ENCODE measurements around the gene CROCC.

CROCC gene

DNA sequence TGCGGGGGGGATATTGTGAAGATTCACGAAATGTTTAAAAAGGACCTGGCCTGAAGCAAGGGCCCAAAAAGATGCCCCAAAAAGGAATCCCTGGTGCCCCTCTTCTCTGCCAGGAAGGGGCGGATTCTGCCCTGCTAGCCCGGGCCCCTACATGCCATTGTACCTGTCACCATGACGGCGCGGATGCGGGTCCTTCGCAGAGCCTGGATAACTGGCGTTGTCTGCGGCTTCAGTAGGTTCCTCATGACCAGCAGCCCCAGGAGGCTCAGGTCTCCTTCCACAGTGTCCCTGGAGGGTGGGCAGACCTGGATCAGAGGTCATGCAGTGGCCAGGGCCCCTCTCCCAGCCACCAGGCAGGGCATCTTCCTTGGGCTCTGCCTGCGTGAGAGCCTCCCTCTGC is 69.8 kb downstream of the CROCC start:
- no peak for DNase-seq

DNA sequence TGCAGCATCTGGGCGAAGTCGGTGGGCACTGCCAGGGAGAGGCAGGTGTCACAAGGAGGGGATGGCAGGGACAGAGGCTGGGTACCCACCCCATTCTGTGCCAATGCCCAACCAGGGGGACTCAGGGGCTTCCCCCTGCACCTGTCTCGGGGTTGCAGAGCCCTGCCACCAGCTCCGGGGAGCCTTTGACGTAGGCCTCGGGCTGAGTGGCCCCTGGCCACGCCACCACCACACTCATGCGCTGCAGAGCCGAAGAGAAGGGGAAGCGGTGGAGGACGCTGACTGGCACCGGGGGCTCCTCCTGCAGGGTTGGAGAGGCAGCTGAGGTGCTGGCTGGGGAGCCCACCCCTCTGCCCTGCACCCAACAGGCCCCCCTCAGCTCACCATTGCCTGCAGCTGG is 70.4 kb downstream of the CROCC start:
- DNase-seq = no peak

DNA sequence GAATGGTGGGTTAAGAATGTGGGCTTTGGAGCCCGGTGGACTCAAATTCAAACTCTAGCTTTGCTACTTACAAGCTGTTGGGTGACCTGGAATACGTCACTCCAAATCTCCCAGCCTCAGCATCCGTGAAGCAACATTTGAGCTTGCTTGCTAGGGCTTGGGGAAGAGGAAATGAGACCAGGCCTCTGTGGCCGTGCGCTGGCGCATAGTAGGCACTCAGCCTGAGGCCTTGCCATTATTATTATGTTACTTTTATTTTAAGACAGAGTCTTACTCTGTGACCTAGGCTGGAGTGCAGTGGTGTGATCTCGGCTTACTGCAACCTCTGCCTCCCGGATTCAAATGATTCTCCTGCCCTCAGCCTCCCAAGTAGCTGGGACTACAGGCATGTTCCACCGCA is 70.9 kb downstream of the CROCC start:
- no peak for DNase-seq

DNA sequence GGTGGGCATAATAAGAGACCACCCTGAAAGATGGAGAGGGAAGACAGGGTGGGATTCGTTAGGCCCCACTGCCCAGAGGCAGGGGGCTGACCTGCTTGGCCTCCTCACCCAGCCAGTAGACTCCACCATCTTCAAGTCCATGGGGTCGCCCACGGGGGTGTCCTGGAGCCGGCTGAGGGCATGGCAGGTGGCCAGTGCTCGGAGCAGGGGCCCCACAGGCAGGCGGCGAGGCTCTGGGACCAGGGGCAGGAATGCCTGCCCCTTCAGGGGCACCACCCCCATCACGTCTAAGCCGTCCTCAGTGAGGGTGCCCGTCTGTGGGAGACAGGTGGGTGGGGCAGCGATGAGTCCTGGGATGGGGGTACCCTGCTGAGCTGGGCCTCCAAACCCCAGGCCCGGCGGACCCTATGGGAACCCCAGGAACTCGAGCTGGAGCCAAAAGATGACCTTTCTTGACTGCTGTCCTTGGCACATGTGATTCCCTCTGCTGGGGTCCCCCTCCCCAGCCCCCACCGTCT is 71.8 kb downstream of the CROCC start:
- DNase-seq = no peak

DNA sequence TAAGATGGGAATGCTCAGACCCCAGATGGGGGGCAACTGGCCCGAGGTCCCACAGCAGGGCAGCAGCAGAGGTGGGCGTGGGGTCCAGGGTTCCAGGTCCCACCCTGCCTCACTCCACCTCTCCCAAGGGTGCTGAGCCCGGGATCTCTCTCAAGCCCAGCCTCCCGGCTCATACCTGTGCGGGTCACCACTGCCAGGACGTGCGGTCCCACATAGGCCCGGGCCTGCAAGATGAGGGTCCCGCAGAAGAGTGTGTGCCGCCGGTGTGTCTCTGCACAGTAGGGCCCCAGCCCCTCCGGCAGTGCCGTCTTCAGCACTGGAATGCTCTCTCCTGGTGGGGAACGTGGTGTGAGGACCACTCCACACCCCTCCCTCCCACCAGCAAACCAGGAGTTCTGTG is 75.1 kb downstream of the CROCC start:
- no peak for DNase-seq

DNA sequence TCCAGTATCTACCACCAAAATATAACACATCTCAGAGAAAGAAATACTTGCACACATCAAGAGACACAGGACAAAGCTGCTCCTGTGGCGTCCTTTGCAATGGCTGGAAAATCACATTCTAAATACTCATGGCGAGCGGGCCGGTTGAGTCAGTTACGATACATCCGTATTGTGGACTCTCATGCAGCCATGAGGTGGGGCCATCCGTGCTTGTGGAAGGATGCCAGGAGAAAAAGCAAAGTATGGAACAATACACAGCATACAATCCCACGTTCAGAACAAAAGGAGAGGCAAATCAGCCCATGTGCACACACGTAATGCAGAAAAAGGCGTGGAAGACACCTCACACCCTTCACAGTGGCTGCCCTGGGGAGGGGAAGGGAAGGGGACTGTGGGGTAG is 76.9 kb downstream of the CROCC start:
- no peak for DNase-seq

DNA sequence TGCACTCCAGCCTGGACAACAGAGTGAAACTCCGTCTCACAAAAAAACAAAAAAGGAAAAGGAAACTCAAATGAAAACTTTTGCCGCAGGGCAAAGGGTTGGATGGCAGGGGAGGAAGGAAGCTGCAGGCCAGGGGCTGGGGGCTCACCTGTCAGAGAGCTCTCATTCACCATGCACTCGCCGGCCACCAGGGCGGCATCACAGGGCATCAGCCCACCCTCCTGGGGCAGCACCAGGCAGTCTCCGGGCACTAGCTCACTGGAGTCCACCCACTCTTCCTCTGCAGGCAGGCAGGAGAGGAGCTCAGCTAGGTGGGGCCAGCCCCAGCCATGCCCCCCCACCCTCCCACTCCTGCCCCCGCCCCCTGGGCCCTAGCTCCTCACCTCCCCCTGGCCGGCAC is 78.1 kb downstream of the CROCC start:
- DNase-seq = no peak

DNA sequence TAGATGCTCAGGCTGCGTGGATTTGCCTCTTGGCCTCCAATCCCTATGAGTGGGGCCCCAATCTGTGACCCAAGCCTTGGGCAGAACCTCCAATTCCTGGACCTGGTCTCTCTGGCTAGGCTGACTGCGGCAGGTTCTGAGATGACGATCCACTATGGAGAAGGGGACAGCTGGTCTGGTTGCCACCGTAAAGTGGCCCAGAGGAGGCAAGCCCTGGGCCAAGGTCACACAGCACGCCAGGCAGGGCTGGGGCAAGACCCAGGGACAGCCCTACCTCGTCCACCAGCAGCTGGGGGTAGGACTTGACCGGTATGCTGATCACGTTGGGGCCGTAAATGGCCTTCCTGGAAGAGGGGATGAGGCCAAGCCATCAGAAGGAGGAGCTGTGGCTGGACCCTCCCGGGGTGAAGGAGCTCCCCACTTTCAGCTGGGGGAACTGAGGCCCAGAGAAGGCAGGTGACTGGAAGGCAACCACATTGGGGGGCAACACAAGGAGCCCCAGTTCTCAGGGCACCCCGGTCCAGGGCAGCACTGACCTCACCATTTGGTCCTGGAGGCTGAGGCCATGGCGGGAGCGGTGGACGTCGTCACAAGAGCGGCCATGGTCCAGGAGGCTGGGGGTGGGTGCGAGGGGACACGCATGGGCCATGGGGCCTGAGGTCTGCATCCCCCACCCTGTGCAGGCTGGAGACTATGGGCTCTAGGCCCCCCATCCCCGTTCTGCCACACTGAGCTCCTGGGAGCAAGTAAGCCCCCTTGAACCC is 80.2 kb downstream of the CROCC start:
- DNase-seq = no peak

DNA sequence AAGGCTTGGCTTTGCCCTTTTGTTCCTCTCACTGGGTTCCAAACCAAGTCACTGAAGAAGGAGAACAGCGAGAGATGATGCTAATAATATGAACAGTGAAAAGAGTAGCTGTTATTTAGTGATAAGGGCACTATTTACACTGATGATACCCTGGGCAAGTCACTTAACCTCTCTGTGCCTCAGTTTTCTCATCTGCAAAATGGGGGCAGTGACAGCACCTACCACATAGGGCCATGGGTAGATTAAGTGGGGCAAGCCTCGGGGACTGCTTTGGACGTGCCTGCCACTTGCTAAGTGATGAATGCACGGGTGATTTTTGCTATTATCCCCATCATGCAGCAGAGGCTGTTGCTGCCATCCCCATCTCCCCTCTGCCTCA is 80.8 kb downstream of the CROCC start:
- no peak for DNase-seq

DNA sequence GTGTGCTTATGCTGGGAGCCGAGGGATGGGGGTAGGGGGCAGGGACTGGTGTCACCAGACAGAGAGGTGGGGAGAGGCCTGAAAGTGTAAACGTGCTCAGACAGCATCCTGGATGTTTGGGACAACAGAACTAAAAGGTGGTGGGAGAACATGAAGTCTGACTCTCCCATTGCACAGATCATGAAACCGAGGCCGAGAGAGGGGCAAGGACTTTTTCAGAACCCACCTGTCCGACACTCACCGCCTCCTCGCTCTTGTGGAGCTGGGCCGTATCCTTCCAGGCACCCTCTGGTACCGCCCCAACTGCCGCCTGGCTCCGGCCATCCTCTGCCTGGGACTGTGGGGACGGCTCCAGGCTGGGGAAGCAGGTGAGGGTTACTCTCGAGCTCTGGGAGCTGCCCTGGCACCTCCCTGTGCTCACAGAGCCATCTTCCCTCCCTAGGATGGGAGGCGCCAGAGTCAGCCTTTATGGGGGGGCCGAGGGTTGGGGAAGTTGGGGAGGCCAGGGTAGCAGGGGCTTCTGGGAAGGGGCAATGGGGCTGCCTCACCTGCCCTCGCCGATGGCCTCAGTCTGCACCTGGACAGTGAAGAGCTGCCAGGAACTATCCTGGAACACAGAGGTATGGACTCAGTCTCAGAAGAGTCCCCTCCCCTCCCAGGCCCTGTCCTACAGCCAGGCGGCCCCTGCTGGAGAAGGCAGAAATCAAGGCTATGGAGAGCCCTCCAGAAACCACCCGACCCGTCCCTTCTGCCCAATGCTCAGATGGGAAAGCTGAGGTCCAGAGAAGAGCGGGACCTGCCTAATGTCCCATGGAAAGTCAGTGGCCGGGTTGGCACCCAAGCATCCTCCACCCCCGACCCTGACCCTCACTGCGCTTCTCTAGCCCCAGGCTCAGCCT is 83.0 kb downstream of the CROCC start:
- no peak for DNase-seq

DNA sequence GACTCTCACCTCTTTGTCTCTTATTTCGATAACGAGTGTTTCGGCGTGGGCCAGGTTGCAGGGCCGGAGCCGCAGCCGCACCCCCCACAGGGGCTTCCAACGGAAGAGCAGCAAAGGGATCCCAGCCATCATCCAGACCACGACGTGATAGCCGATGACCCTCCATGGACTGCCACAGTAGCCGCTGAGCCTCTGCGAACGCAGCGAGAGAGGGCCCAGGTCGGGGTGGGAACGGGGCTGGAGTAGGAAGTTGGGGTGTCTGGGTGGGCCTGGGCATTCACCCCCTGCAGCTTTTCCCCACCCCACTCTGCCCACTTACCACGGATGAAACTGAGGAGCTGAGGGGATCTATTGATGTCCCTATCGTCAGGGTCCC is 83.6 kb downstream of the CROCC start:
- no peak for DNase-seq

DNA sequence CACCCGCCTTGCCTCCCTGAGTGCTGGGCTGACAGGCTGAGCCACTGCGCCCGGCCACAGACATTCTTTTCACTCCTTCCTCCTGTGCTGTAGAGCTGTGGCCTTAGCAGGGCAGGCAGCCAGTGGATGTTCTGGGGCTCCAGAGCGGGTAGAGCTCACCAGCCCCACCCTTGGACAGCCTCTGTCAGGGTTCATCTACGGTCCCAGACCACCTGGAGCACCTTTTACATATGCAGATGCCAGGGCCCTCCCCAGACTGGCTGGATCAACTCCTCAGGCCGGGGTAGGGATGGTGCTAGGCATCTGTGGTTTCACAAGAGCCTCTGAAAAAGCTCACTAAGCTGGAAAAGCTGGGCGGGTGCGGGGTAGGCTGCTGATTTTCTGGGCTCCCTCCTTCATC is 85.4 kb downstream of the CROCC start:
- DNase-seq = no peak

DNA sequence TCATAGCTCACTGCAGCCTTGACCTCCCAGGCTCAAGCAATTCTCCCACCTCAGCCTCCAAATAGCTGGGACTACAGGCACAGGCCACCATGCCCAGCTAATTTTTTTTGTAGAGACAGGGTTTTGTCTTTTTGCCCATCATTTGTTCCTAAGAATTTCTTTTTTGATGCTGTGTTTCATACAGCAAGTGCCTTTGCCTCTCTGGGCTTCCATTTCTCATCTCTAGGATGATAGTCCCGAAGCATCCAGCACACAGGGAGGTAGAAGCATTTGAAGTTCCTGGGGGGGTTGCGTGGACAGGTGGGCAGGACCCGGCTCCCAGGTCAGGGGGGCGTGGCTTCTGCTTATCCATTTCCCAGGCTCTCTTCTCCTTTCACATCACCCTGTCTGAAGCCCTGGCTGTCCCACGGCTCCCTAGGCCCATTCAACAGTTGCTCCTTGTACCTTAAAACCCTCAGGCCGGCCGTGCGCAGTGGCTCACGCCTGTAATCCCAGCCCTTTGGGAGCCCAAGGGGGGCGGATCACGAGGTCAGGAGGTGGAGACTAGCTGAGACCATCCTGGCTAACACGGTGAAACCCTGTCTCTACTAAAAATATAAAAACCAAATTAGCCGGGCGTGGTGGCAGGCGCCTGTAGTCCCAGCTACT is 86.6 kb downstream of the CROCC start:
- DNase-seq = no peak

DNA sequence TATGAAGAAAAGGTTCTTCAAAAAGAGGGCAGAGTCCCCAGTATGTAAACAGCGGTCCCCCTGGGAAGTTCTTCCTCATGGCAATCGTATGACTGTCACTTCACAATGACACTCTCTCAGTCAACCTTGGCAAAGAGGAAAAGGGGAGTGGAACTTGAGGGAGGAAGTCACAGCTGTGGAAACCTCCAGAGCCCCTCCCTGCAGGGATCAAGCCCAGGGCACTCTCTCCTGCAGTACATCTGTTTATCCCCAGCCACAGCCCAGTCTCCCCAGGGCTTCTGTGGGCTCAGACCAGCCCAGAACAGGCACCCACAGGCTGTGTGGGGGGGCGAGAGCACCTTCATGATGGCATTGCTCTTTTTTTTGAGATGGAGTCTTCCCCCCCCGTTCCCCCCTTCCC is 88.0 kb downstream of the CROCC start:
- DNase-seq = no peak

DNA sequence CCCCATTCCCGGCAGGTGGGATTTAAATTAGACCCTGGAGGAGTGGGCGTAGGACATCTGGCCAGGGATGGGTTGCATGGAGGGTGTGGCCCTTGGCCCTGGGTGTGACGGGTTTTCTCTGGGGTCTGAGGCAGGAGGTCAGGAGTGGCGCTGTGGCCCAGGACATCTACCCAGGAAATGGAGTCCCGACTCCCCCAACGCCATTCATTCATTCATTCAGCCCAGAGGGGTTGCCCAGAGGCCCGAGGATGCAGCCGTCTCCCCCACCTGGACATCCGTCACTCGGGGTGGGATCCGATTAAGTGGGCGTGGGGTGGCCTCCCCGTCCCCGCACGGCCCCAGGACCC is 89.3 kb downstream of the CROCC start:
- no peak for DNase-seq

DNA sequence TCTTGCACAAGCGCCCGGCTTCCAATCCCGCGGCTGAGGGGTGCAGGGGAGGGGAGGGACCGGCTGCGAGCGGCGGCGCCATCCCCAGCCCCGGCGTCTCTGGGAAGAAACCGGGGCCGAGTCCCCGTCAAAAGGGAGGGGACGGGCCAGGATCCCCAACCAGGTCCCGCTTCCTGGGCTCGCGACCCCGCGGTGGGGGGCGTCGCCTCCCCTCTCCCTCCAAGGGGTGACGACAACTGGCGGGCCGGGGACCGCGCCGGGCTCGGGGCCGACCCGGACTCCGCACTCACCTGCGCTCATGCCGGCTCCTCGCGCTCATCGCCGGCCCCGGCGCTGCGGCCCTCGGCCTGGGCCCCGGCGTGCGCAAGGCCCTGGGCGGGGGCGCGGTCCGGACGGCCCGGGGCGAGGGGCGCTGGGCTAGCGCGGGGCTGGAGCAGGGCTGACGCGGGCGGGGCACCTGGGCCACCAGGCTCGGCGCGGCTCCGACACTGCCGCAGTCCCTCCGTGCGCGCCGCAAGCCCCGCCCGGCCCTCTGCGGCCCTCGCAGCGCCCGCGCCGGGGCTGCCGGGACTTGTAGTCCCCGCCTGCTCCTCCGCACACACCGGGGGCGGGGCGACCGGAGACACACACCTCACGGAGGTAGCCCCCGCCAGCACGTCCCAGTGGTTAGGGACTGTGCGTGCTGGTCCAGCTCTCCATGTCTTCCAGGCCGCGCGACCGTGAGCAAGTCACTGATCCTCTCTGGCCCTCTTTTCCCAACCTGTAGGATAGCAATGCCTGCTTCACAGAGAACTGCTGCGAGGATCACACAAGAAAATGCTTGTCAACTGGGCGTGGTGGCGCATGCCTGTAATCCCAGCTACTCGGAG is 89.9 kb downstream of the CROCC start, which contains the start of gene ATP13A2:
Gene ATP13A2 (minus strand): TSS at position 490 of the 869 bp plus-strand sequence. CDS start 190 bp downstream, at position 300.
- peak; percentile 72 to 82 (median 76) for DNase-seq

DNA sequence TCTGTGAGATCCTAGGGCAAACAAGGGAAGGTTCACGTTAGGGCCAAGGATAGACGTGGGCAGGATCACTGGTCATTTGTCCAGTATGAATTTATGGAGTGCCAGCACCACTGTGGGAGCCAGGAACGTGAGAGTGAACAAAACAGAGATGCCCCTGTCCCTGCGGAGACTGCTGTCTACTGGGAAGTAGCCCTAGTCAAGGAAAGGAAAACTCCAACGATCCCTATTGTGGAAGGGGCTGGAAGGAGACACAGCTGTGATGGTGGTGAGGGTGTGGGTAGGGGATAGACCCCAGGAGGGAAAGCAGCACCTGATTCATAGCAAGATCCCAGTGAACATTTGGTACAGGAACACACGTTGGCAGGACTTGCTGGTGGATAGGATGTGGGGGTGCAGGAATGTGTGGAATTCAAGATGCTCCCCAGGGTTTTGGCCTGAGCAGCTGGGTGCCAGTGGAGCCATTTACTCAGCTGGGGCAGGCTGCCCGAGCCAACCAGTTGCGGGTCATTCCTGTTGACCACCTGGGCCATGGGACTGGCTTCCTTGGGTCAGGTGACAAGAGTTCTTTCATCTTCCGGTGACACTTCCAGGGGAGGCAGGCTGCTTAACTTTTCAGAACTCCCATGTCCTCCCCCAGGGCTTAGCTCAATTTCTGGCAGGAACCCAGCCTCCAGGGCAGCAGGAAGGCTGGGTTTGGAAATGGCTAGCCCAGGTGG is 91.2 kb downstream of the CROCC start:
- no peak for DNase-seq

DNA sequence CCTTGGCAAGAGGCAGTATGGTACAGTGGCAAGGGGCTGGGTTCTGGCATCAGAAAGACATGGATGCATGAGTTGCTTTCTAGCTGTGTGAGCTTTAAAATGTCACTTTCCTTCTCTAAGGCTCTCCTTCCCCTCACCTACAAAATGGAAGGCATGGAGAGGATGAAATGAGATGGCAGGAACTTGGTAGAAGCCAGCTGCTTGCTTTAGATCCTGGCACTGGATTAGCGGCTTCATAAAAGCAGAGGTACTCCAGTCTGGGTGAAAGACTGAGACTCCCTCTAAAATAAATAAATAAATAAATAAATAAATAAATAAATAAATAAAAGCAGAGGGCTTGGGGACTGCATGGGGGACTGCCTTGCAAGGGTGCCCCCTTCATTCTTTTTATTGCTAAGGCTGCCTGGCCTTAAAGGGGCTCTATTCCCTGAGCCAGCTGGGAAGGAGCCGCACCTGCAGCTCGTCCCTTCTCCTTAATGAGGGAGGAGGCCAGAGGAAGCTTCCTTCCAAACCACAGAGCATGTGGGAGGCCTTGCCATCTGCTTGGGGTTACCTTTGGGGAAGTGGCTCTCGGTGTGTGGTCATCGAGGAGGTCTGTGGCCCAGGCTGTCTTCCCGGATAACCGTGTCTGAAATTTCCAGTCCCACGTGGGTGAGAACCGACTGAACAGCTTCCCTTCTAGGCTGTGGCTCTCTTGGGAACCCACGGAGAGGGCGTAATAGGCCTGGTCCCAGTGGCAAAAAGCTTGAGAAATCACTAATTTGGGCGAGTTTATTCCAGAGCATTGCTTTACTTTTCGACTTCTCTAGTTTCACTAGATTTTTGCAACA is 92.0 kb downstream of the CROCC start:
- DNase-seq = no peak

DNA sequence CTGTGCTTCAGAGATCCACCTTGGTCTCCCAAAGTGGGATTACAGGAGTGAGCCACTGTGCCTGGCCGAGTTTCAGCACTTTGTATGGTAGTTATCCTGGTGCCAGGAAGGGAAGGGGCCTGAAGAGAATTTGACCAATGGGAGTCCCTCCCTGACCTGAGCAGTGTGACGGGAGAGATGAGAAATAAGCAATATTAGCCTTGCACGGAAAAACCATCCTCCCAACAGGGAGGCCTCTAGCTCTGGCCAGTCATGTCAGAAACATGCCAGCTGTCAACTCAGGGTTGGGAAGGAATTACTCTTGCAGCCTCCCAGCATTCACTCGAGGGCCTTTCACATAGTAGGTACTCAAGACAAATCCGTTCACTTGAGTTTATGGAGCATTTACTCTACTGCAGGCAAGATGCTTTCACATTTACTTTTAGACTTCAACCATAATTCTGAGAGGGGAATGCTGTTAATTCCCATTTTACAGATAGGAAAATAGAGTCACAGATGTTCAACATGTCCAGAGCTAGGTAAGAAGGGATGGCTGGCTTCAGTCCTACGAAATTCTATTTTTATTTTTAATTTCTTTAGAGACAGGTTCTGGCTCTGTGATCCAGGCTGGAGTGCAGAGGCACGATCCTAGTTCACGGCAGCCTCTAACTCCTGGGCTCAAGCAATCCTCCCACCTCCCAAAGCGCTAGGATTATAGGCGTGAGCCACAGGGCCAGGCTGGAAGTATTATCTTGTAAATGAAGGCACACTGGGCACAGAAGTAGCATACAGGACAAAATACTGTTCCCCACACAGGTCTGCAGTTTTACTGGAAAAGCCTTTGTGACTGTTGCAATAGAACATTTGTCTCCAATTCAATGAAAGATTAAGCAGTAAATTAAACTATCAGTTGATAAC is 93.2 kb downstream of the CROCC start:
- DNase-seq = no peak

DNA sequence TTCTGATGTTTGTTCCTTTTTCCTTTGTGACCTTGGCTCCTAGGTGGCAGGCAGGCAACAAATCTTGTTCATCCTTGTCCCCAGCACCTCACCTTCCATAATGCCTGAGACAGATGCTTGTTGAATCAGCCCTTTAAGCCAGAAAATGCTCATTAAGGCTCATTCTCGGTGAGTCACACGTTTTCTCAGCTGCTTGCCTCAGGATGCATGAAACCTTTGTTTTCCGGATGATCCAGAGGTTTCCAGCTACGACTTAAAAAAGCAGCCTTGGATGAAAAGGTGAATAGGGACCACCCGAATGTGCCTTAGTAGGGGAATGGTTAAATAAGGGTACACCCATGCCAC is 94.6 kb downstream of the CROCC start:
- DNase-seq = no peak
